Left ventricle myocardium inferior (tissue), 1 donor: Measurements from ENCODE around the gene TMEM215. TPM values are rescaled to one million over a fixed set of nuclear protein-coding genes. Genes with fewer than 3 reads are reported as not detected.
A peak's percentile ranks its signal among the peaks of the same experiment; 100 is the strongest.

Source experiments
- DNase-seq: peaks from one replicate; pipeline ENCODE4 v3.0.0-alpha.2; 2020
- H3K27ac ChIP-seq: fragments of 200-600 bp; replicated peaks from 2 replicates; pipeline ENCODE4 v1.8.0; 2021
- H3K27me3 ChIP-seq: fragments of 200-600 bp; 2 replicates; pipeline ENCODE4 v1.8.0; 2021; ENCODE audit warnings: low read depth
- H3K36me3 ChIP-seq: fragments of 200-600 bp; 2 replicates; pipeline ENCODE4 v1.8.0; 2021
- H3K4me1 ChIP-seq: fragments of 200-600 bp; 2 replicates; pipeline ENCODE4 v1.8.0; 2021
- H3K4me3 ChIP-seq: fragments of 200-600 bp; 2 replicates; pipeline ENCODE4 v1.8.0; 2021; ENCODE audit warnings: mild to moderate bottlenecking, moderate library complexity
- H3K9me3 ChIP-seq: fragments of 200-600 bp; replicated peaks from 2 replicates; pipeline ENCODE4 v1.8.0; 2021
- CTCF ChIP-seq: fragments of 200-600 bp; IDR thresholded peaks from 2 replicates; pipeline ENCODE4 v1.8.0; 2021; ENCODE audit warnings: antibody characterized with exemption, mild to moderate bottlenecking, borderline replicate concordance
- intact Hi-C: fragments of 100-400 bp; cut with micrococcal nuclease; formaldehyde crosslinking; loops from one replicate; pipeline ENCODE4 v1.11.0; 2022
- long read RNA-seq: library from polyadenylated mRNA; unstranded; transcript quantifications from one replicate; pipeline ENCODE4 v2.0.0, GENCODE V29; 2021
- total RNA-seq: library from RNA; stranded (reverse); fragmentation: NEBNext Ultra II Directional; extraction: Animal tissue kit (Norgen Biotek cat#: 25700); gene quantifications from one replicate; pipeline ENCODE4 v1.2.1, GENCODE V29; 2021
- donor health status: DM: no; HTN: yes; CAD: no; lungs with severe emphysema.

The TMEM215 gene
- not detected for total RNA-seq
- long read RNA-seq, result 0 reads

- intact Hi-C loops, result no loop called here
- H3K9me3 ChIP-seq, result no peaks in the 10 kb centered on the region
- peaks cover 90% of the 10 kb centered on the region for H3K27me3 ChIP-seq
- H3K27ac ChIP-seq, result no peak within 1 kb of the TSS
- no peaks in the 10 kb centered on the region for H3K36me3 ChIP-seq
- DNase-seq, result no peak
- H3K4me3 ChIP-seq, result peak within 1 kb of the TSS; percentile 39
- H3K4me1 ChIP-seq, result peaks cover 9% of the 10 kb centered on the region
- no peak for TF ChIP-seq CTCF
These were observed at the start of gene TMEM215 for GRCh38 chr9:32783168-32783891. TMEM215 (plus strand) TSS chr9:32783540; CDS start chr9:32784184, 644 bp downstream.

- Histone ChIP-seq H3K4me3 (no peak overlapping the region), H3K36me3 (no peaks in the 10 kb centered on the region), H3K27ac (no peak overlapping the region), H3K27me3 (no peaks in the 10 kb centered on the region), H3K9me3 (peaks cover 6% of the 10 kb centered on the region), H3K4me1 (no peaks in the 10 kb centered on the region)
- no peak for TF ChIP-seq CTCF
- intact Hi-C loops, result no loop called here
- no peak for DNase-seq
These were observed 47.9 kb upstream of the TMEM215 start for GRCh38 chr9:32735476-32735875.

GRCh38 chr9:32737378-32737777 is 46.0 kb upstream of the TMEM215 start:
- intact Hi-C loops, result no loop called here
- no peak for DNase-seq
- H3K4me3 ChIP-seq, result no peak overlapping the region
- H3K4me1 ChIP-seq, result no peaks in the 10 kb centered on the region
- H3K9me3 ChIP-seq, result peaks cover 3% of the 10 kb centered on the region
- no peak for TF ChIP-seq CTCF
- no peak overlapping the region for H3K27ac ChIP-seq
- no peaks in the 10 kb centered on the region for H3K36me3 ChIP-seq
- H3K27me3 ChIP-seq, result no peaks in the 10 kb centered on the region

GRCh38 chr9:32738501-32739172 is 44.7 kb upstream of the TMEM215 start:
- no peaks in the 10 kb centered on the region for H3K4me1 ChIP-seq
- no peak overlapping the region for H3K4me3 ChIP-seq
- no peak overlapping the region for H3K27ac ChIP-seq
- peaks cover 3% of the 10 kb centered on the region for H3K9me3 ChIP-seq
- no peaks in the 10 kb centered on the region for H3K27me3 ChIP-seq
- no peak for DNase-seq
- no peak for TF ChIP-seq CTCF
- intact Hi-C loops, result no loop called here
- no peaks in the 10 kb centered on the region for H3K36me3 ChIP-seq

- H3K4me3 ChIP-seq, result no peak overlapping the region
- H3K36me3 ChIP-seq, result no peaks in the 10 kb centered on the region
- no peak for DNase-seq
- no peaks in the 10 kb centered on the region for H3K4me1 ChIP-seq
- no peaks in the 10 kb centered on the region for H3K9me3 ChIP-seq
- intact Hi-C loops, result no loop called here
- H3K27ac ChIP-seq, result no peak overlapping the region
- TF ChIP-seq CTCF, result no peak
- no peaks in the 10 kb centered on the region for H3K27me3 ChIP-seq
These were observed 41.6 kb upstream of the TMEM215 start for GRCh38 chr9:32741706-32742105.
